Measurements from ENCODE around the gene COA3. TPM values are rescaled to one million over a fixed set of nuclear protein-coding genes. Genes with fewer than 3 reads are reported as not detected.

The COA3 gene, protein sequence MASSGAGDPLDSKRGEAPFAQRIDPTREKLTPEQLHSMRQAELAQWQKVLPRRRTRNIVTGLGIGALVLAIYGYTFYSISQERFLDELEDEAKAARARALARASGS
- 89.4 TPM for total RNA-seq

DNA sequence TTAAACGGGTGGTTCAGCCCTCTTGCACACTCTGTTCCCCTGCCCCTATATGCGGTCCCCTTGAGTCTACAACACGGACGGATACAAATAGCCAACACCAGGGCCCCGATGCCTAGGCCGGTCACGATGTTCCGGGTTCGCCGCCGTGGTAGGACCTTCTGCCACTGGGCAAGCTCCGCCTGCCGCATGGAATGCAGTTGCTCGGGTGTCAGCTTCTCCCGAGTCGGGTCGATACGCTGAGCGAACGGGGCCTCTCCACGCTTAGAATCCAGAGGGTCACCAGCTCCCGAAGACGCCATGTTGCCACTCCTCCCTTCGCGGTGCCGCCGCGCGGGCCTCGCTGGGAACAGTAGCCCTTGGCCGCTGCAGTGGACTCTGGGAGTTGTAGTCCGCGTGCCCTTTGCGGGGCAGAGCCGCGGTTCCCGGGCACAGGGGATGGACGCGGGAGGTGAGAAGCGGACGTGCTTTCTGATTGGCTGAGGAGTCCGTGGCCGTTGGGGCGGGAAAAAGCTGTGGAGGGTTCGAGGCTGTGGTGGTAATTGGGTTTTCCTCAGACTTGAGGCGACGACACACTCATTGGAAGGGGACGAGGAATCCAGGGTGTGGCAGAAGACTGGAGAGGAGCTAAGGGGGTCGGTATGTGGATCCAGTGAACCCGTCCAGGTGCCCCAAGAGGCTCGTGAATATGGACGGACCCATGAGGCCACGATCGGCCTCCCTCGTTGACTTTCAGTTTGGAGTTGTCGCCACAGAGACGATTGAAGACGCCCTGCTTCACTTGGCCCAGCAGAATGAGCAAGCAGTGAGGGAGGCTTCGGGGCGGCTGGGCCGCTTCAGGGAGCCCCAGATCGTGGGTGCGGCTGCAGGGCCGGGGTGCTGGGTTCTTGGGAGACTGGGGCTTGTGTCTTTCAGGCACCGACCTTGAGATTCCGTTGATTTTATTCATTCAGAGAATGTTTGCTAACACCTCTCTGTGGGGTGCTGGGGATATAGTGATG is at the start of gene COA3, which contains the start of gene CNTD1:
Gene COA3, minus strand, starts transcription at position 322 of the 998 bp plus-strand sequence. Its CDS starts 23 bp downstream, at position 299.
Gene CNTD1, plus strand, starts transcription at position 479 of the 998 bp plus-strand sequence. Its CDS starts 207 bp downstream, at position 686.
- DNase-seq (ENCODE audit: extremely low spot score in 2 of 2) = no peak
- H3K36me3 ChIP-seq = peaks cover 0 to 6% of the 10 kb centered on the region in 2 donors
- H3K4me3 ChIP-seq = peak within 1 kb of the TSS; percentile 74 to 83
- H3K27ac ChIP-seq = peak within 1 kb of the TSS; percentile 74
- peaks cover 31% of the 10 kb centered on the region for H3K4me1 ChIP-seq
- no peaks in the 10 kb centered on the region for H3K27me3 ChIP-seq
- TF ChIP-seq, protein P1, sequence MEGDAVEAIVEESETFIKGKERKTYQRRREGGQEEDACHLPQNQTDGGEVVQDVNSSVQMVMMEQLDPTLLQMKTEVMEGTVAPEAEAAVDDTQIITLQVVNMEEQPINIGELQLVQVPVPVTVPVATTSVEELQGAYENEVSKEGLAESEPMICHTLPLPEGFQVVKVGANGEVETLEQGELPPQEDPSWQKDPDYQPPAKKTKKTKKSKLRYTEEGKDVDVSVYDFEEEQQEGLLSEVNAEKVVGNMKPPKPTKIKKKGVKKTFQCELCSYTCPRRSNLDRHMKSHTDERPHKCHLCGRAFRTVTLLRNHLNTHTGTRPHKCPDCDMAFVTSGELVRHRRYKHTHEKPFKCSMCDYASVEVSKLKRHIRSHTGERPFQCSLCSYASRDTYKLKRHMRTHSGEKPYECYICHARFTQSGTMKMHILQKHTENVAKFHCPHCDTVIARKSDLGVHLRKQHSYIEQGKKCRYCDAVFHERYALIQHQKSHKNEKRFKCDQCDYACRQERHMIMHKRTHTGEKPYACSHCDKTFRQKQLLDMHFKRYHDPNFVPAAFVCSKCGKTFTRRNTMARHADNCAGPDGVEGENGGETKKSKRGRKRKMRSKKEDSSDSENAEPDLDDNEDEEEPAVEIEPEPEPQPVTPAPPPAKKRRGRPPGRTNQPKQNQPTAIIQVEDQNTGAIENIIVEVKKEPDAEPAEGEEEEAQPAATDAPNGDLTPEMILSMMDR (IDR thresholded peaks at IDR 0.05) = no peak
- no peak for TF ChIP-seq POLR2A (IDR thresholded peaks at IDR 0.05)
- peak; percentile 55 to 75 for TF ChIP-seq POLR2AphosphoS5 (IDR thresholded peaks at IDR 0.05; ENCODE audit: insufficient read depth in 1 of 2, low read depth in 1 of 2)
- intact Hi-C loops (cut with DNase I) = no loop called here
- H3K9me3 ChIP-seq = no peaks in the 10 kb centered on the region

GRCh38 chr17:42848093-42848492 is 49.6 kb upstream of the COA3 start:
- peaks cover 23% of the 10 kb centered on the region for H3K4me1 ChIP-seq
- peaks cover 0 to 21% of the 10 kb centered on the region in 2 donors for H3K36me3 ChIP-seq
- H3K9me3 ChIP-seq = no peaks in the 10 kb centered on the region
- DNase-seq (ENCODE audit: extremely low spot score in 2 of 2) = no peak
- TF ChIP-seq POLR2A (IDR thresholded peaks at IDR 0.05) (no peak), POLR2AphosphoS5 (IDR thresholded peaks at IDR 0.05; ENCODE audit: insufficient read depth in 1 of 2, low read depth in 1 of 2) (no peak)
- TF ChIP-seq, protein P1 (IDR thresholded peaks at IDR 0.05) = no peak
- H3K27ac ChIP-seq = no peak overlapping the region
- no peaks in the 10 kb centered on the region for H3K27me3 ChIP-seq
- no peak overlapping the region for H3K4me3 ChIP-seq
- intact Hi-C loops (cut with DNase I) = no loop called here

DNA sequence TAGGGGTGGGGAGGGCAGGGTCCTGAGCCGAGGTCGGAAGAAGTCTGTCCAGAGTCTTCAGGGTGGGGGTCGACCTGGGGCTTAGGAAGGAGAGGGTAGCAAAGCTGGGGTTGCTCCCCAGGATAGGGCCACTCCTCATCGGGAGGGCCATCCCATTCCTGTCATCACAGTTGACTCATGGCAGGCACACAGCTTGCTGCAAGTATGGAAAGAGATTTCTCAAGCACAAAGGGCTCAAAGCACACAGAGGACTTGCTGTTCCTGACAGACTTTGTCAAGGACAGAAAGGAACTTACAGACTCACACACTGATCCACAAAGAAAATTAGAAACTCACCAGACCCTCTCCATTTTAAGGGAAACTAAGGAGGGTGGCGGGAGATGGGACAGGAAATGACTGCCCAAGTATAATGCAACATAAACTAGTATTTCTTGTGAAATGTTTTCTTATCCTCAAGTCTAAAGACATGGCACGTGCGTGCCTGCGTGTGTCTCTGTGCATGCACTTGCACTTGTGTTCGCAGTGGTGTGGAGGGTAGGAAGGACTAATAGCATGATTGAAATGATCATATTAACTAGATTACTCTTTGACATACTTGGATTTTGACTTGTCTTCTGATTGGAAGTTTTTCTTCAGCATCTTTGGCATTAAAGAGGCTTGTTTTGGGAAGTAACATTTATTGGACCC is 48.2 kb upstream of the COA3 start:
- Histone ChIP-seq H3K4me3 (no peak overlapping the region), H3K4me1 (peaks cover 23% of the 10 kb centered on the region), H3K36me3 (peaks cover 0 to 25% of the 10 kb centered on the region in 2 donors), H3K9me3 (no peaks in the 10 kb centered on the region), H3K27ac (no peak overlapping the region), H3K27me3 (no peaks in the 10 kb centered on the region)
- intact Hi-C loops (cut with DNase I) = loop anchor here (2.0 kb wide), 1 partner anchor 90 kb away; no protein-coding TSS in a partner anchor
- no peak for DNase-seq (ENCODE audit: extremely low spot score in 2 of 2)
- TF ChIP-seq, protein P1 (IDR thresholded peaks at IDR 0.05) = no peak
- TF ChIP-seq POLR2AphosphoS5 (IDR thresholded peaks at IDR 0.05; ENCODE audit: insufficient read depth in 1 of 2, low read depth in 1 of 2) (no peak), POLR2A (IDR thresholded peaks at IDR 0.05) (no peak)

DNA sequence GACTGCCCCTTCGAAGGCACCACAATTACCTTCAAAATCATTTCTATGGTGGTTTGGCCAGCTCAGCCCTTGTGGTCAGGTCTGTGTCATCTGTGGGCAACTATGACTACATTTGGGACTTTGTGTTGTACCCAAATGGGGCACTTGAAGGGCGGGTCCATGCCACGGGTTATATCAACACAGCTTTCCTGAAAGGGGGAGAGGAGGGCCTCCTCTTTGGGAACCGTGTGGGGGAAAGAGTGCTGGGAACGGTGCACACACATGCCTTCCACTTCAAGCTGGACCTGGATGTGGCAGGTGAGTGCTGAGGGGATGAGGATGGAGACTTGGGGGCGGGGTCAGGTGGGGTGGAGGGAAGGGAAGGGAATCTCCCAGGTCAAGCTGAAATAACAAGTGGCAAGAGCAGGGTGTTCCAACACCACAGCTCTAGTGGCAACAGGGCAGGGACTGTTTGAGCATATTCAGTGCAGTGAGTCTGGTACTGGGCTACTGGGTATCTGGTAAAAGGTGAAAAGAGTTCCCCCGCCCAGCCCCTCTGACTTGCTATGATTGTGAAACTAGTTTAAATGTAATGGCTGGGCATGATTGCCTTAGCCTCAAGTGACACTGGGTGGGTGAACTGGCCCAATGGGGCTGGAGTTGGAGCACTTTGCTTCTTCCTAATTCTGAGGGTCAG is 47.6 kb upstream of the COA3 start:
- Histone ChIP-seq H3K27ac (no peak overlapping the region), H3K9me3 (no peaks in the 10 kb centered on the region), H3K4me1 (peaks cover 23% of the 10 kb centered on the region), H3K27me3 (no peaks in the 10 kb centered on the region), H3K4me3 (no peak overlapping the region), H3K36me3 (peaks cover 0 to 32% of the 10 kb centered on the region in 2 donors)
- TF ChIP-seq POLR2A (IDR thresholded peaks at IDR 0.05) (no peak), POLR2AphosphoS5 (IDR thresholded peaks at IDR 0.05; ENCODE audit: insufficient read depth in 1 of 2, low read depth in 1 of 2) (no peak)
- TF ChIP-seq, protein P1 (IDR thresholded peaks at IDR 0.05) = no peak
- no peak for DNase-seq (ENCODE audit: extremely low spot score in 2 of 2)
- intact Hi-C loops (cut with DNase I) = loop anchor here (2.0 kb wide), 1 partner anchor 91 kb away; no protein-coding TSS in a partner anchor

All from vagina (tissue), 2 donors.